ENCODE measurements around the gene CCR5AS.

DNA sequence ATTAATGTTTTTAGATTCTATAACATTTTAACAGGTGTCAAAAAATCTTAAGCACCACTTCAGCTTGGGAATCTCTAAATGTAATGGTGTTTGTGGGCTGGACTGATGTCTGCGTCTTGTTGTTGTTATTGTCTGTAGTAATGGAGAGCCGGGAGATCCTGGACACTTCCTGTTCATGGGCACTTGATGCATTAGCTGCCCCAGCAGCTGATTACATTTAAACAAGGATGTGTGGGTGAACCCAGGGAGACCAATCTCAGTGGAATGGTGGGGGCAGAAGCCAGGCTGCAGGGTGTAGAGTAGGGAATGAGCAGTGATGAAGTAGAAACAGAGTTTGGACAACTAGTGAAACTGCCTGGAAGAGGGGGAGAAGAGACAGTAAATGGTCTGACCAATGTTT is 7.8 kb downstream of the CCR5AS start:
- TF ChIP-seq, protein P1, sequence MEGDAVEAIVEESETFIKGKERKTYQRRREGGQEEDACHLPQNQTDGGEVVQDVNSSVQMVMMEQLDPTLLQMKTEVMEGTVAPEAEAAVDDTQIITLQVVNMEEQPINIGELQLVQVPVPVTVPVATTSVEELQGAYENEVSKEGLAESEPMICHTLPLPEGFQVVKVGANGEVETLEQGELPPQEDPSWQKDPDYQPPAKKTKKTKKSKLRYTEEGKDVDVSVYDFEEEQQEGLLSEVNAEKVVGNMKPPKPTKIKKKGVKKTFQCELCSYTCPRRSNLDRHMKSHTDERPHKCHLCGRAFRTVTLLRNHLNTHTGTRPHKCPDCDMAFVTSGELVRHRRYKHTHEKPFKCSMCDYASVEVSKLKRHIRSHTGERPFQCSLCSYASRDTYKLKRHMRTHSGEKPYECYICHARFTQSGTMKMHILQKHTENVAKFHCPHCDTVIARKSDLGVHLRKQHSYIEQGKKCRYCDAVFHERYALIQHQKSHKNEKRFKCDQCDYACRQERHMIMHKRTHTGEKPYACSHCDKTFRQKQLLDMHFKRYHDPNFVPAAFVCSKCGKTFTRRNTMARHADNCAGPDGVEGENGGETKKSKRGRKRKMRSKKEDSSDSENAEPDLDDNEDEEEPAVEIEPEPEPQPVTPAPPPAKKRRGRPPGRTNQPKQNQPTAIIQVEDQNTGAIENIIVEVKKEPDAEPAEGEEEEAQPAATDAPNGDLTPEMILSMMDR (IDR thresholded peaks at IDR 0.05) = no peak
- no peak for TF ChIP-seq POLR2A (IDR thresholded peaks at IDR 0.05; ENCODE audit: low read depth)

Data from esophagus muscularis mucosa (tissue), 3 donors.